ENCODE measurements around the gene REXO4.

Gene REXO4

DNA sequence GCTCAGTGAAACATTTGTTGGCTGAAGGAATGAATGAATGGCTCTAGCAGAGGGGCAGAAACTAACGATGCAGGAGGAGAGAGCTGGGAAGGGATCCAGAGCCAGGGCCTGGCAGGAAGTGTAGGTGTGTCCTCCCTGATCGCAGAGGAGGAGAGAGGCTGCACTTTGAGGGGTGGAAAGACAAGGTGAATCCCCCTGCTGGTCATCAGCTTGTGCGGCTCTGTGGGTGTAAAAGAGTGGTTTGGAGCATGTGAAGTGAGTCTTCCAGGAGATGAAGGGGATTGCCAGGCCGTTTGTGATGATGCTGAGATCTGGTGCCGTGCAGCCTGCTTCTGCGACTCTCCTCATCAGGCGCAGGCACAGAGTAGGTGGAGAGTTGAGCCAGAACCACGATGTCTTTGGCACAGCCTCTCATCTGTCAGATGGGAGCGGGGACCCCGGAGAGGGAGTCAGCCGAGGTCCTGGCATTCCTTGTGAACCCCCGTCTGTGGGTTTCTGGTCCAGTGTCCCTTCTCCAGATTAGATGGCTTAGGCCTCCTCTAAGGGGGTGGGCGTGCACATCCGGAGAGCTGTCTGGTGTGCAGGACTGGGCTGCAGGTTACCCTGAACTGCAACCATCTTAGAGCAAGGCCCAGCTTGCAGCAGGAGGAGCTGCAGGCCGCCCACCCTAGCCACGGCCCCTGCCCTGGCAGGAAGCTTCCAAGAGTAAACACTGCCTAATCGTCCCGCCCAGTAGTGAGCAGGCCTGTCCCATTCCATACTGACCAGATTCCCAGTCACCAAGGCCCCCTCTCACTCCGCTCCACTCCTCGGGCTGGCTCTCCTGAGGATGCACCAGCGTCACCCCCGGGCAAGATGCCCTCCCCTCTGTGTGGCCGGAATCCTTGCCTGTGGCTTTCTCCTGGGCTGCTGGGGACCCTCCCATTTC lies 4.1 kb upstream of the REXO4 start, which contains the start of gene ADAMTS13:
Gene ADAMTS13, plus strand, starts transcription at position 753 of the 928 bp plus-strand sequence. Its CDS starts 77 bp downstream, at position 830.
- ChIA-PET CTCF (interaction anchor here (0.6 to 1.2 kb wide), 5 partner anchors 36 to 240 kb away, joined by 3 to 5 read pairs (median 3); no protein-coding TSS in a partner anchor), POLR2A (interaction anchor here (1.9 kb wide), 1 partner anchor 38 kb away, joined by 8 read pairs; the partner anchor contains the start of gene CACFD1)
- no peak within 1 kb of the TSS for H3K4me3 ChIP-seq (ENCODE audit: low read depth, low read length)
- H3K36me3 ChIP-seq (ENCODE audit: control insufficient read depth in 2 of 2, insufficient read depth in 1 of 2, low read length in 2 of 2) = peaks cover 0 to 10% of the 10 kb centered on the region in 2 experiments; a peak in 1 of 3 replicates
- no peaks in the 10 kb centered on the region for H3K9me3 ChIP-seq (ENCODE audit: control insufficient read depth, insufficient read depth, low read depth, low read length)
- no peaks in the 10 kb centered on the region for H3K4me1 ChIP-seq (ENCODE audit: control insufficient read depth, insufficient read depth, low read length)
- H3K27ac ChIP-seq (ENCODE audit: extremely low read depth, low read depth, low read length) = no peak within 1 kb of the TSS
- no peak for TF ChIP-seq ZSCAN16 (tag by site-specific recombination; IDR thresholded peaks at IDR 0.05)
- no peak for TF ChIP-seq ZNF416 (tag by site-specific recombination; IDR thresholded peaks at IDR 0.05)
- TF ChIP-seq ZBTB17 (tag by site-specific recombination; IDR thresholded peaks at IDR 0.05) = peak; percentile 79; the same call in 1 of the 2 replicates
- TF ChIP-seq, protein P1, sequence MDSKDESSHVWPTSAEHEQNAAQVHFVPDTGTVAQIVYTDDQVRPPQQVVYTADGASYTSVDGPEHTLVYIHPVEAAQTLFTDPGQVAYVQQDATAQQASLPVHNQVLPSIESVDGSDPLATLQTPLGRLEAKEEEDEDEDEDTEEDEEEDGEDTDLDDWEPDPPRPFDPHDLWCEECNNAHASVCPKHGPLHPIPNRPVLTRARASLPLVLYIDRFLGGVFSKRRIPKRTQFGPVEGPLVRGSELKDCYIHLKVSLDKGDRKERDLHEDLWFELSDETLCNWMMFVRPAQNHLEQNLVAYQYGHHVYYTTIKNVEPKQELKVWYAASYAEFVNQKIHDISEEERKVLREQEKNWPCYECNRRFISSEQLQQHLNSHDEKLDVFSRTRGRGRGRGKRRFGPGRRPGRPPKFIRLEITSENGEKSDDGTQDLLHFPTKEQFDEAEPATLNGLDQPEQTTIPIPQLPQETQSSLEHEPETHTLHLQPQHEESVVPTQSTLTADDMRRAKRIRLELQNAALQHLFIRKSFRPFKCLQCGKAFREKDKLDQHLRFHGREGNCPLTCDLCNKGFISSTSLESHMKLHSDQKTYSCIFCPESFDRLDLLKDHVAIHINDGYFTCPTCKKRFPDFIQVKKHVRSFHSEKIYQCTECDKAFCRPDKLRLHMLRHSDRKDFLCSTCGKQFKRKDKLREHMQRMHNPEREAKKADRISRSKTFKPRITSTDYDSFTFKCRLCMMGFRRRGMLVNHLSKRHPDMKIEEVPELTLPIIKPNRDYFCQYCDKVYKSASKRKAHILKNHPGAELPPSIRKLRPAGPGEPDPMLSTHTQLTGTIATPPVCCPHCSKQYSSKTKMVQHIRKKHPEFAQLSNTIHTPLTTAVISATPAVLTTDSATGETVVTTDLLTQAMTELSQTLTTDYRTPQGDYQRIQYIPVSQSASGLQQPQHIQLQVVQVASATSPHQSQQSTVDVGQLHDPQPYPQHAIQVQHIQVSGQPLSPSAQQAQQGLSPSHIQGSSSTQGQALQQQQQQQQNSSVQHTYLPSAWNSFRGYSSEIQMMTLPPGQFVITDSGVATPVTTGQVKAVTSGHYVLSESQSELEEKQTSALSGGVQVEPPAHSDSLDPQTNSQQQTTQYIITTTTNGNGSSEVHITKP (tag by site-specific recombination; IDR thresholded peaks at IDR 0.05) = peak; percentile 43; the same call in 1 of the 2 replicates
- TF ChIP-seq ZNF433 (tag by site-specific recombination; IDR thresholded peaks at IDR 0.05; ENCODE audit: low read depth) = no peak
- no peak for TF ChIP-seq ZNF707 (tag by site-specific recombination; IDR thresholded peaks at IDR 0.05)
- TF ChIP-seq ZNF10 (tag by site-specific recombination; IDR thresholded peaks at IDR 0.05) = peak; percentile 97
- no peak for TF ChIP-seq ZNF248 (tag by site-specific recombination; IDR thresholded peaks at IDR 0.05)
- no peak for TF ChIP-seq ZNF626 (tag by site-specific recombination; IDR thresholded peaks at IDR 0.05)
- TF ChIP-seq CTCF (tag by site-specific recombination; IDR thresholded peaks at IDR 0.05) = peak; percentile 50
- TF ChIP-seq ZNF692 (tag by site-specific recombination; IDR thresholded peaks at IDR 0.05) = no peak
- 0 out of 2 replicates have a peak, but pooled peaks have one; percentile 31 for TF ChIP-seq ZNF335 (tag by site-specific recombination; conservative IDR thresholded peaks at IDR 0.05)
- TF ChIP-seq ZNF530 (tag by site-specific recombination; IDR thresholded peaks at IDR 0.05; ENCODE audit: low read depth) = no peak
- no peak for TF ChIP-seq ZNF404 (tag by site-specific recombination; IDR thresholded peaks at IDR 0.05)
- TF ChIP-seq ZNF664 (tag by site-specific recombination; IDR thresholded peaks at IDR 0.05) = no peak
- TF ChIP-seq EGR2 (tag by site-specific recombination; IDR thresholded peaks at IDR 0.05; ENCODE audit: low read depth) = peak; percentile 85
- no peak for TF ChIP-seq REPIN1 (tag by site-specific recombination; IDR thresholded peaks at IDR 0.05; ENCODE audit: low read depth)
- TF ChIP-seq ZNF48 (tag by site-specific recombination; IDR thresholded peaks at IDR 0.05) = no peak
- TF ChIP-seq ZNF768 (tag by site-specific recombination; IDR thresholded peaks at IDR 0.05) = no peak
- peak; percentile 82 for TF ChIP-seq ZFHX2 (tag by site-specific recombination; conservative IDR thresholded peaks at IDR 0.05)
- TF ChIP-seq HOXC10 (CRISPR knock-in tag; IDR thresholded peaks at IDR 0.05) = no peak
- TF ChIP-seq BCL11B (tag by site-specific recombination; IDR thresholded peaks at IDR 0.05; ENCODE audit: low read depth) = no peak
- TF ChIP-seq ZBTB49 (tag by site-specific recombination; IDR thresholded peaks at IDR 0.05; ENCODE audit: low read depth) = no peak
- TF ChIP-seq, protein P2, sequence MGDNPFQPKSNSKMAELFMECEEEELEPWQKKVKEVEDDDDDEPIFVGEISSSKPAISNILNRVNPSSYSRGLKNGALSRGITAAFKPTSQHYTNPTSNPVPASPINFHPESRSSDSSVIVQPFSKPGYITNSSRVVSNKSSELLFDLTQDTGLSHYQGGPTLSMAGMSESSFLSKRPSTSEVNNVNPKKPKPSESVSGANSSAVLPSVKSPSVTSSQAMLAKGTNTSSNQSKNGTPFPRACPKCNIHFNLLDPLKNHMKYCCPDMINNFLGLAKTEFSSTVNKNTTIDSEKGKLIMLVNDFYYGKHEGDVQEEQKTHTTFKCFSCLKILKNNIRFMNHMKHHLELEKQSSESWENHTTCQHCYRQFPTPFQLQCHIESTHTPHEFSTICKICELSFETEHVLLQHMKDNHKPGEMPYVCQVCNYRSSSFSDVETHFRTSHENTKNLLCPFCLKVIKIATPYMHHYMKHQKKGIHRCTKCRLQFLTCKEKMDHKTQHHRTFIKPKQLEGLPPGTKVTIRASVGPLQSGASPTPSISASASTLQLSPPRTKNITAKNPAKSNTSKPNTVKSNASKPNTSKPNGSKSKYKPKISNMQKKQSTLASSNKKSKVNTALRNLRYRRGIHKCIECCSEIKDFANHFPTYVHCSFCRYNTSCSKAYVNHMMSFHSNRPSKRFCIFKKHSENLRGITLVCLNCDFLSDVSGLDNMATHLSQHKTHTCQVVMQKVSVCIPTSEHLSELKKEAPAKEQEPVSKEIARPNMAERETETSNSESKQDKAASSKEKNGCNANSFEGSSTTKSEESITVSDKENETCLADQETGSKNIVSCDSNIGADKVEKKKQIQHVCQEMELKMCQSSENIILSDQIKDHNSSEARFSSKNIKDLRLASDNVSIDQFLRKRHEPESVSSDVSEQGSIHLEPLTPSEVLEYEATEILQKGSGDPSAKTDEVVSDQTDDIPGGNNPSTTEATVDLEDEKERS (tag by site-specific recombination; IDR thresholded peaks at IDR 0.05) = no peak

All from HEK293 (cell line).